ENCODE data around the gene SLC26A11.

DNA sequence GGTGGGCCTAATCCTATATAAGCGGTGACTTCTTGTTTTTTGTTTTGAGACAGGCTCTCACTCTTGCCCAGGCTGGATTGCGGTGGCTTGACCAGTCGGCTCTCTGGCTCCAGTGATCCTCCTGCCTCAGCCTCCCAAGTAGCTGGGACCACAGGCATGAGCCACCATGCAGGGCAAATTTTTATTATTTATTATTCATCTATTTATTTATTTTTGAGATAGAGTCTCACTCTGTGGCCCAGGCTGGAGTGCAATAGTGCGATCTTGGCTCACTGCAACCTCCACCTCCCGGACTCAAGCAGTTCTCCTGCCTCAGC, 35.8 kb downstream of the SLC26A11 start:
- TF ChIP-seq, protein P1, sequence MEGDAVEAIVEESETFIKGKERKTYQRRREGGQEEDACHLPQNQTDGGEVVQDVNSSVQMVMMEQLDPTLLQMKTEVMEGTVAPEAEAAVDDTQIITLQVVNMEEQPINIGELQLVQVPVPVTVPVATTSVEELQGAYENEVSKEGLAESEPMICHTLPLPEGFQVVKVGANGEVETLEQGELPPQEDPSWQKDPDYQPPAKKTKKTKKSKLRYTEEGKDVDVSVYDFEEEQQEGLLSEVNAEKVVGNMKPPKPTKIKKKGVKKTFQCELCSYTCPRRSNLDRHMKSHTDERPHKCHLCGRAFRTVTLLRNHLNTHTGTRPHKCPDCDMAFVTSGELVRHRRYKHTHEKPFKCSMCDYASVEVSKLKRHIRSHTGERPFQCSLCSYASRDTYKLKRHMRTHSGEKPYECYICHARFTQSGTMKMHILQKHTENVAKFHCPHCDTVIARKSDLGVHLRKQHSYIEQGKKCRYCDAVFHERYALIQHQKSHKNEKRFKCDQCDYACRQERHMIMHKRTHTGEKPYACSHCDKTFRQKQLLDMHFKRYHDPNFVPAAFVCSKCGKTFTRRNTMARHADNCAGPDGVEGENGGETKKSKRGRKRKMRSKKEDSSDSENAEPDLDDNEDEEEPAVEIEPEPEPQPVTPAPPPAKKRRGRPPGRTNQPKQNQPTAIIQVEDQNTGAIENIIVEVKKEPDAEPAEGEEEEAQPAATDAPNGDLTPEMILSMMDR (IDR thresholded peaks at IDR 0.05): no peak
- TF ChIP-seq POLR2AphosphoS5 (IDR thresholded peaks at IDR 0.05): no peak
- no peak for TF ChIP-seq EP300 (IDR thresholded peaks at IDR 0.05)
- no peak for TF ChIP-seq POLR2A (IDR thresholded peaks at IDR 0.05; ENCODE audit: low read depth)

All from esophagus muscularis mucosa (tissue), 4 donors.